Sciatic nerve (tissue), 2 donors: ENCODE data around the gene MYCBPAP. TPM values are rescaled to one million over a fixed set of nuclear protein-coding genes. Genes with fewer than 3 reads are reported as not detected.

Experiments
- ATAC-seq: fragments of 200-7000 bp; cut with Tn5 transposase; one replicate; pipeline ENCODE4 v1.9.1; 2020; ENCODE audit warnings: mild to moderate bottlenecking, moderate library complexity
- DNase-seq: peaks from one replicate; pipeline ENCODE4 v3.0.0-alpha.2; 2020; ENCODE audit warnings: low spot score
- intact Hi-C: fragments of 100-400 bp; cut with DNase I; formaldehyde crosslinking; loops from one replicate; pipeline ENCODE4 v1.14.2; 2022
- total RNA-seq: library from RNA; stranded (reverse); fragmentation: NEBNext Ultra II Directional; extraction: Animal tissue kit (Norgen Biotek cat#: 25700); gene quantifications from one replicate; pipeline ENCODE4 v1.2.1, GENCODE V29; 2021
- donor health status: DM: no; HTN: no; CAD: no.
- donor health status: DM: no; HTN: no; CAD: no.

The MYCBPAP gene
- total RNA-seq, 1 donor from 2014 or later = 3.3 TPM

- DNase-seq = no peak
- intact Hi-C loops = no loop called here
- ATAC-seq = no peak
Observed at GRCh38 chr17:50531428-50532025, 23.3 kb downstream of the MYCBPAP start.

GRCh38 chr17:50532452-50533024 lies 24.3 kb downstream of the MYCBPAP start, which contains the start of gene EPN3:
Gene EPN3, plus strand, starts transcription at chr17:50532735. Its CDS starts 3,822 bp downstream, at chr17:50536557.
- DNase-seq (no peak), ATAC-seq (peak; percentile 17)
- intact Hi-C loops = no loop called here

GRCh38 chr17:50533185-50533584 lies 24.9 kb downstream of the MYCBPAP start:
- intact Hi-C loops = no loop called here
- no peak for DNase-seq
- ATAC-seq = peak; percentile 12

GRCh38 chr17:50533720-50534148 lies 25.5 kb downstream of the MYCBPAP start:
- DNase-seq = peak; percentile 81
- ATAC-seq = peak; percentile 58
- intact Hi-C loops = no loop called here

- DNase-seq = no peak
- ATAC-seq = peak; percentile 22
- intact Hi-C loops = no loop called here
Observed at GRCh38 chr17:50534222-50534978, 26.2 kb downstream of the MYCBPAP start.

GRCh38 chr17:50534979-50535326 lies 26.7 kb downstream of the MYCBPAP start:
- intact Hi-C loops = no loop called here
- no peak for ATAC-seq
- no peak for DNase-seq

GRCh38 chr17:50535407-50535806 lies 27.2 kb downstream of the MYCBPAP start:
- ATAC-seq = no peak
- intact Hi-C loops = no loop called here
- no peak for DNase-seq

GRCh38 chr17:50536683-50537646 lies 28.7 kb downstream of the MYCBPAP start:
- intact Hi-C loops = no loop called here
- ATAC-seq (no peak), DNase-seq (no peak)

GRCh38 chr17:50537721-50538548 lies 29.7 kb downstream of the MYCBPAP start:
- ATAC-seq = no peak
- intact Hi-C loops = loop anchor here (1.0 kb wide), 1 partner anchor 61 kb away; no protein-coding TSS in a partner anchor
- no peak for DNase-seq

GRCh38 chr17:50538549-50539410 lies 30.5 kb downstream of the MYCBPAP start:
- ATAC-seq (no peak), DNase-seq (no peak)
- intact Hi-C loops = loop anchor here (1.0 kb wide), 1 partner anchor 61 kb away; no protein-coding TSS in a partner anchor

GRCh38 chr17:50539762-50540559 lies 31.7 kb downstream of the MYCBPAP start:
- intact Hi-C loops = no loop called here
- ATAC-seq (no peak), DNase-seq (no peak)

GRCh38 chr17:50540560-50541401 lies 32.5 kb downstream of the MYCBPAP start:
- DNase-seq (peak; percentile 50), ATAC-seq (no peak)
- intact Hi-C loops = no loop called here

GRCh38 chr17:50541402-50541715 lies 33.1 kb downstream of the MYCBPAP start:
- DNase-seq (no peak), ATAC-seq (no peak)
- intact Hi-C loops = no loop called here

- intact Hi-C loops = no loop called here
- peak; percentile 86 for ATAC-seq
- peak; percentile 93 for DNase-seq
Observed at GRCh38 chr17:50541716-50542688, 33.8 kb downstream of the MYCBPAP start.
